IMR-90 (cell line): ENCODE measurements around the gene NRXN2. TPM values are rescaled to one million over a fixed set of nuclear protein-coding genes. Genes with fewer than 3 reads are reported as not detected.

Experiments
- ATAC-seq: fragments of 200-7000 bp; cut with Tn5 transposase; 2 replicates; pipeline ENCODE4 v1.9.1; 2020; ENCODE audit warnings: low read depth, mild to moderate bottlenecking, moderate library complexity
- BruUV-seq: library from RNA; stranded (reverse); fragments of 400-500 nt; replicated peaks from 2 replicates; lab custom pipeline; 2021; lab: Mats Ljungman, UMichigan
- CTCF ChIA-PET: fragments of 300-600 bp; formaldehyde crosslinking; extraction: SDS; loops from one replicate; lab custom pipeline; 2021; ENCODE audit warnings: antibody characterized with exemption; lab: Yijun Ruan, JAX
- POLR2A ChIA-PET: fragments of 300-600 bp; sonication (Branson Sonifier 250); formaldehyde crosslinking; loops from one replicate; lab custom pipeline; 2022; ENCODE audit warnings: antibody characterized with exemption; ENCODE audit not compliant: unreplicated experiment; lab: Charles Lee
- DNase-seq: peaks from one replicate; pipeline ENCODE4 v3.0.0; 2013
- H2AFZ ChIP-seq: replicated peaks from 2 replicates; pipeline ENCODE3; 2013; ENCODE audit warnings: low read length, mild to moderate bottlenecking; ENCODE audit not compliant: poor library complexity
- H2AK5ac ChIP-seq: 2 replicates; pipeline ENCODE4 v1.6.1; 2013; ENCODE audit warnings: low read depth, low read length, inconsistent platforms
- H2AK9ac ChIP-seq: replicated peaks from 2 replicates; pipeline ENCODE3; 2013; ENCODE audit warnings: mild to moderate bottlenecking, low read depth, low read length, moderate library complexity; ENCODE audit not compliant: poor library complexity
- H2BK120ac ChIP-seq: 2 replicates; pipeline ENCODE4 v1.6.1; 2013; ENCODE audit warnings: low read depth, low read length, inconsistent platforms
- H2BK15ac ChIP-seq: 3 replicates; pipeline ENCODE4 v1.6.1; 2013; ENCODE audit warnings: low read depth, low read length, inconsistent platforms
- H2BK20ac ChIP-seq: 2 replicates; pipeline ENCODE4 v1.6.1; 2013; ENCODE audit warnings: low read depth, mild to moderate bottlenecking, inconsistent platforms, low read length, moderate library complexity
- H2BK5ac ChIP-seq: 2 replicates; pipeline ENCODE4 v1.6.1; 2013; ENCODE audit warnings: mild to moderate bottlenecking, low read depth, low read length, inconsistent platforms; ENCODE audit not compliant: poor library complexity, severe bottlenecking
- H3K14ac ChIP-seq: replicated peaks from 2 replicates; pipeline ENCODE4 v1.6.1; 2013; ENCODE audit warnings: low read depth, low read length, inconsistent platforms
- H3K18ac ChIP-seq: 2 replicates; pipeline ENCODE4 v1.6.1; 2013; ENCODE audit warnings: low read depth, low read length, control low read depth
- H3K23ac ChIP-seq: 2 replicates; pipeline ENCODE4 v1.6.1; 2013; ENCODE audit warnings: low read depth, low read length, inconsistent platforms
- H3K27ac ChIP-seq: 2 replicates; pipeline ENCODE4 v1.5.1; 2013; ENCODE audit warnings: mild to moderate bottlenecking, control low read depth, low read length; ENCODE audit not compliant: insufficient read depth
- H3K27me3 ChIP-seq: 2 replicates; pipeline ENCODE4 v1.6.1; 2013; ENCODE audit warnings: low read length; ENCODE audit not compliant: control insufficient read depth, insufficient read depth
- H3K36me3 ChIP-seq: 2 replicates; pipeline ENCODE4 v1.6.1; 2013; ENCODE audit warnings: low read length, mixed read lengths; ENCODE audit not compliant: control insufficient read depth, insufficient read depth
- H3K4ac ChIP-seq: 2 replicates; pipeline ENCODE4 v1.6.1; 2013; ENCODE audit warnings: low read depth, low read length, inconsistent platforms
- H3K4me1 ChIP-seq: 2 replicates; pipeline ENCODE4 v1.6.1; 2013; ENCODE audit warnings: low read length, mixed read lengths; ENCODE audit not compliant: control insufficient read depth, insufficient read depth
- H3K4me2 ChIP-seq: 2 replicates; pipeline ENCODE4 v1.6.1; 2013; ENCODE audit warnings: low read depth, mild to moderate bottlenecking, control low read depth, low read length, moderate library complexity
- H3K4me3 ChIP-seq: 2 replicates; pipeline ENCODE4 v1.5.1; 2013; ENCODE audit warnings: low read depth, mild to moderate bottlenecking, control low read depth, low read length, moderate library complexity; ENCODE audit not compliant: insufficient read depth
- H3K56ac ChIP-seq: 2 replicates; pipeline ENCODE4 v1.6.1; 2013; ENCODE audit warnings: low read length, inconsistent platforms; ENCODE audit not compliant: insufficient read depth; ENCODE audit errors: extremely low read depth
- H3K79me1 ChIP-seq, 2 experiments: 2 replicates each; pipeline ENCODE4 v1.6.1; 2013; ENCODE audit warnings: low read length in 2 of 2, inconsistent platforms in 1 of 2, low read depth in 1 of 2
- H3K9ac ChIP-seq: 2 replicates; pipeline ENCODE4 v1.6.1; 2013; ENCODE audit warnings: low read depth, low read length, control low read depth
- H3K9me1 ChIP-seq: 2 replicates; pipeline ENCODE4 v1.6.1; 2013; ENCODE audit warnings: low read length, inconsistent platforms; ENCODE audit not compliant: insufficient read depth
- H3K9me3 ChIP-seq: 2 replicates; pipeline ENCODE4 v1.6.1; 2013; ENCODE audit warnings: low read length; ENCODE audit not compliant: control insufficient read depth, insufficient read depth
- H4K20me1 ChIP-seq: 2 replicates; pipeline ENCODE4 v1.6.1; 2013; ENCODE audit warnings: low read length, inconsistent platforms; ENCODE audit not compliant: insufficient read depth
- H4K5ac ChIP-seq: 2 replicates; pipeline ENCODE4 v1.6.1; 2013; ENCODE audit warnings: mild to moderate bottlenecking, low read depth, low read length, control low read depth
- H4K8ac ChIP-seq, 2 experiments: 2 replicates each; pipeline ENCODE4 v1.6.1; 2013; ENCODE audit warnings: low read depth in 2 of 2, low read length in 2 of 2, control low read depth in 1 of 2, inconsistent platforms in 1 of 2
- H4K91ac ChIP-seq: 2 replicates; pipeline ENCODE4 v1.6.1; 2013; ENCODE audit warnings: low read depth, low read length, inconsistent platforms; ENCODE audit not compliant: insufficient read depth
- CHD1 ChIP-seq: IDR thresholded peaks from 2 replicates; pipeline ENCODE4 v1.6.1; 2012; ENCODE audit warnings: low read depth, low read length, improper control_type of control experiment
- CTCF ChIP-seq: conservative IDR thresholded peaks from 2 replicates; pipeline ENCODE4 v1.5.1; 2012; ENCODE audit warnings: mild to moderate bottlenecking, low read depth, low read length, improper control_type of control experiment
- RCOR1 ChIP-seq: IDR thresholded peaks from 2 replicates; pipeline ENCODE4 v1.6.1; 2012; ENCODE audit warnings: mild to moderate bottlenecking, low read length, improper control_type of control experiment; ENCODE audit not compliant: insufficient replicate concordance
- SMC3 ChIP-seq: fragments of 150-350 bp; IDR thresholded peaks from 2 replicates; pipeline ENCODE4 v1.6.1; 2016; ENCODE audit warnings: low read depth, mild to moderate bottlenecking, antibody characterized with exemption, low read length, moderate library complexity
- WGBS, 2 experiments: methylation state at CpG; one replicate each; pipeline versions ENCODE4 v1.1.5 to v1.1.7; 2013; ENCODE audit warnings: missing lambda C conversion rate in 2 of 2; ENCODE audit not compliant: insufficient read length in 1 of 2; ENCODE audit errors: extremely low coverage in 2 of 2; 5-methylcytosine and 5-hydroxymethylcytosine counted together
- dilution Hi-C: fragments of 300-500 bp; cut with HindIII; formaldehyde crosslinking; loops from one replicate; pipeline ENCODE4 v1.14.3; 2018; ENCODE audit warnings: low sequenced_read_pairs; ENCODE audit not compliant: unreplicated experiment
- in situ Hi-C: fragments of 300-500 bp; cut with MboI; formaldehyde crosslinking; loops from 3 replicates; pipeline ENCODE4 v1.14.3; 2019; ENCODE audit warnings: low sequenced_read_pairs, inconsistent platforms, mixed read lengths
- intact Hi-C: fragments of 100-400 bp; cut with micrococcal nuclease; formaldehyde crosslinking; loops from 2 replicates; pipeline ENCODE4 v1.10.0; 2022
- polyA plus RNA-seq, 3 experiments: library from polyadenylated mRNA; depleted of rRNA; stranded (reverse); fragments of >200 nt; gene quantifications; 2 replicates each; pipeline ENCODE4 v1.2.3, GENCODE V29; 2012; ENCODE audit warnings: low replicate concordance in 1 of 3
- total RNA-seq: library from RNA; depleted of rRNA; stranded (reverse); fragments of >200 nt; gene quantifications from 2 replicates; pipeline ENCODE4 v1.2.3, GENCODE V29; 2012
- TF ChIP-seq, protein P1 (sequence below): fragments of 150-350 bp; IDR thresholded peaks from 2 replicates; pipeline ENCODE4 v1.6.1; 2017; ENCODE audit warnings: mild to moderate bottlenecking, antibody characterized with exemption, low read length, low read depth

The NRXN2 gene
- total and polyA plus RNA-seq, 2 of the 4 experiments (the other 2 are of a cell fraction) = 0.18 to 0.22 TPM

GRCh38 chr11:64720640-64721358 is 2.2 kb downstream of the NRXN2 start:
- intact Hi-C loops = no loop called here

More at GRCh38 chr11:64720640-64721358, 2.2 kb downstream of the NRXN2 start:
- Histone ChIP-seq H4K8ac (no peak overlapping the region), H4K20me1 (no peaks in the 10 kb centered on the region), H3K23ac (no peak overlapping the region; the same call in 1 of the 2 replicates), H3K14ac (no peak overlapping the region), H3K79me1 (no peaks in the 10 kb centered on the region), H3K27ac (no peak overlapping the region), H2BK15ac (no peak overlapping the region), H3K27me3 (peaks cover 75% of the 10 kb centered on the region), H3K4me2 (no peak overlapping the region), H3K4me1 (no peaks in the 10 kb centered on the region), H2BK20ac (no peak overlapping the region), H3K36me3 (no peaks in the 10 kb centered on the region), H3K56ac (no peak overlapping the region), H4K5ac (no peak overlapping the region), H3K9me3 (no peaks in the 10 kb centered on the region), H3K18ac (no peak overlapping the region), H3K4me3 (no peak overlapping the region), H2AK5ac (no peak overlapping the region), H4K91ac (no peak overlapping the region), H3K4ac (no peak overlapping the region), H2BK120ac (no peak overlapping the region), H3K9me1 (no peaks in the 10 kb centered on the region), H2AFZ (no peak overlapping the region), H2AK9ac (no peak overlapping the region), H3K9ac (no peak overlapping the region), H2BK5ac (no peak overlapping the region)
- no TSS peak for BruUV-seq
- DNase-seq (no peak), ATAC-seq (no peak)
- ChIA-PET CTCF (no interaction called here), POLR2A (no interaction called here)
- 45% methylated on average over 2 of the region's 12 CpGs; no CpG with 5 or more reads in 1 of the 2 experiments for WGBS, 2 experiments
- dilution Hi-C loops (no loop called here), in situ Hi-C loops (no loop called here)
- TF ChIP-seq CHD1 (no peak), CTCF (no peak), RCOR1 (no peak), SMC3 (no peak)
- TF ChIP-seq, protein P1, sequence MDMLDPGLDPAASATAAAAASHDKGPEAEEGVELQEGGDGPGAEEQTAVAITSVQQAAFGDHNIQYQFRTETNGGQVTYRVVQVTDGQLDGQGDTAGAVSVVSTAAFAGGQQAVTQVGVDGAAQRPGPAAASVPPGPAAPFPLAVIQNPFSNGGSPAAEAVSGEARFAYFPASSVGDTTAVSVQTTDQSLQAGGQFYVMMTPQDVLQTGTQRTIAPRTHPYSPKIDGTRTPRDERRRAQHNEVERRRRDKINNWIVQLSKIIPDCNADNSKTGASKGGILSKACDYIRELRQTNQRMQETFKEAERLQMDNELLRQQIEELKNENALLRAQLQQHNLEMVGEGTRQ = no peak
